ENCODE data around the gene ZNF746.

ZNF746 gene

GRCh38 chr7:149490083-149490760, 7.4 kb downstream of the ZNF746 start:
- no peak for TF ChIP-seq CTCF (conservative IDR thresholded peaks at IDR 0.05)
- TF ChIP-seq ZFX (IDR thresholded peaks at IDR 0.05): no peak
- no peak overlapping the region for H3K27ac ChIP-seq

- TF ChIP-seq CTCF (conservative IDR thresholded peaks at IDR 0.05): peak; percentile 70
- no peak for TF ChIP-seq ZFX (IDR thresholded peaks at IDR 0.05)
- no peak overlapping the region for H3K27ac ChIP-seq
Observed at GRCh38 chr7:149489391-149490024, 8.1 kb downstream of the ZNF746 start.

GRCh38 chr7:149479568-149479967, 18.0 kb downstream of the ZNF746 start:
- no peak for TF ChIP-seq ZFX (IDR thresholded peaks at IDR 0.05)
- TF ChIP-seq CTCF (conservative IDR thresholded peaks at IDR 0.05): no peak
- no peak overlapping the region for H3K27ac ChIP-seq

GRCh38 chr7:149478754-149479153, 18.9 kb downstream of the ZNF746 start:
- TF ChIP-seq ZFX (IDR thresholded peaks at IDR 0.05) (no peak), CTCF (conservative IDR thresholded peaks at IDR 0.05) (no peak)
- no peak overlapping the region for H3K27ac ChIP-seq

- TF ChIP-seq ZFX (IDR thresholded peaks at IDR 0.05) (no peak), CTCF (conservative IDR thresholded peaks at IDR 0.05) (no peak)
- no peak overlapping the region for H3K27ac ChIP-seq
Observed at GRCh38 chr7:149477494-149478443, 19.8 kb downstream of the ZNF746 start.

GRCh38 chr7:149476791-149477190, 20.8 kb downstream of the ZNF746 start:
- no peak overlapping the region for H3K27ac ChIP-seq

More at GRCh38 chr7:149476791-149477190, 20.8 kb downstream of the ZNF746 start:
- no peak for TF ChIP-seq ZFX (IDR thresholded peaks at IDR 0.05)
- no peak for TF ChIP-seq CTCF (conservative IDR thresholded peaks at IDR 0.05)
